ENCODE measurements around the gene DLG1. TPM values are rescaled to one million over a fixed set of nuclear protein-coding genes. Genes with fewer than 3 reads are reported as not detected.
A peak's percentile ranks its signal among the peaks of the same experiment; 100 is the strongest.

The DLG1 gene
- total and polyA plus RNA-seq, 8 donors = 17.9 to 173 (median 92.9) TPM

GRCh38 chr3:197012540-197012883 lies 285.9 kb downstream of the DLG1 start:
- intact Hi-C loops (cut with DNase I; ENCODE audit: low total_unique reads) = no loop called here
- Histone ChIP-seq H3K9me3 (no peaks in the 10 kb centered on the region), H3K4me3 (no peak overlapping the region), H3K27ac (no peak overlapping the region), H3K4me1 (no peaks in the 10 kb centered on the region), H3K27me3 (peaks cover 0 to 16% (median 0%) of the 10 kb centered on the region in 3 donors), H3K36me3 (no peaks in the 10 kb centered on the region)
- 81 to 96% (median 84%) methylated on average over 3 to 7 of the region's 7 CpGs for WGBS, 5 donors
- no peak for DNase-seq
- no peak for TF ChIP-seq POLR2AphosphoS5 (IDR thresholded peaks at IDR 0.05)
- no peak for TF ChIP-seq EP300 (IDR thresholded peaks at IDR 0.05)
- TF ChIP-seq POLR2A (IDR thresholded peaks at IDR 0.05) = no peak
- TF ChIP-seq CTCF (IDR thresholded peaks at IDR 0.05) = no peak

GRCh38 chr3:197011780-197012539 lies 286.5 kb downstream of the DLG1 start:
- WGBS, 5 donors = 88 to 94% (median 92%) methylated on average over 15 to 25 of the region's 25 CpGs
- H3K36me3 ChIP-seq = no peaks in the 10 kb centered on the region
- no peak overlapping the region for H3K4me3 ChIP-seq
- intact Hi-C loops (cut with DNase I; ENCODE audit: low total_unique reads) = no loop called here
- no peak overlapping the region for H3K27ac ChIP-seq
- H3K9me3 ChIP-seq = no peaks in the 10 kb centered on the region
- peaks cover 0 to 14% (median 0%) of the 10 kb centered on the region in 3 donors for H3K27me3 ChIP-seq
- no peaks in the 10 kb centered on the region for H3K4me1 ChIP-seq
- DNase-seq = no peak
- TF ChIP-seq POLR2AphosphoS5 (IDR thresholded peaks at IDR 0.05) (no peak), CTCF (IDR thresholded peaks at IDR 0.05) (no peak), EP300 (IDR thresholded peaks at IDR 0.05) (no peak), POLR2A (IDR thresholded peaks at IDR 0.05) (no peak)

GRCh38 chr3:197010556-197011351 lies 287.7 kb downstream of the DLG1 start:
- Histone ChIP-seq H3K36me3 (no peaks in the 10 kb centered on the region), H3K9me3 (no peaks in the 10 kb centered on the region), H3K27me3 (peaks cover 0 to 11% (median 0%) of the 10 kb centered on the region in 3 donors), H3K27ac (no peak overlapping the region), H3K4me1 (no peaks in the 10 kb centered on the region), H3K4me3 (no peak overlapping the region)
- 72 to 77% (median 75%) methylated on average over 20 to 30 of the region's 30 CpGs for WGBS, 5 donors
- intact Hi-C loops (cut with DNase I; ENCODE audit: low total_unique reads) = no loop called here
- TF ChIP-seq POLR2AphosphoS5 (IDR thresholded peaks at IDR 0.05) (no peak), POLR2A (IDR thresholded peaks at IDR 0.05) (no peak), EP300 (IDR thresholded peaks at IDR 0.05) (no peak), CTCF (IDR thresholded peaks at IDR 0.05) (no peak)
- DNase-seq = peak in 1 of 2 donors; percentile 57

GRCh38 chr3:197009532-197010019 lies 288.8 kb downstream of the DLG1 start:
- 88 to 95% (median 92%) methylated on average over 13 to 20 of the region's 20 CpGs for WGBS, 5 donors
- Histone ChIP-seq H3K9me3 (no peaks in the 10 kb centered on the region), H3K4me3 (no peak overlapping the region), H3K27ac (no peak overlapping the region), H3K27me3 (peaks cover 0 to 11% (median 0%) of the 10 kb centered on the region in 3 donors), H3K4me1 (no peaks in the 10 kb centered on the region), H3K36me3 (no peaks in the 10 kb centered on the region)
- intact Hi-C loops (cut with DNase I; ENCODE audit: low total_unique reads) = loop anchor here (10.0 kb wide), 1 partner anchor 175 kb away; no protein-coding TSS in a partner anchor
- TF ChIP-seq CTCF (IDR thresholded peaks at IDR 0.05) = no peak
- TF ChIP-seq POLR2AphosphoS5 (IDR thresholded peaks at IDR 0.05) = no peak
- TF ChIP-seq POLR2A (IDR thresholded peaks at IDR 0.05) = no peak
- no peak for TF ChIP-seq EP300 (IDR thresholded peaks at IDR 0.05)
- DNase-seq = no peak

Data from stomach (tissue), 9 donors.